Caki2 (cell line): ENCODE measurements around the gene PAIP1. TPM values are rescaled to one million over a fixed set of nuclear protein-coding genes. Genes with fewer than 3 reads are reported as not detected.
"Not testable (repeated sequence)": the region's sequence is repeated elsewhere in the genome, so short reads cannot be mapped to it uniquely, and the experiment has no call there.

Source experiments
- DNase-seq: peaks from one replicate; pipeline ENCODE4 v3.0.0-alpha.2; 2015; ENCODE audit warnings: low read depth
- in situ Hi-C: cut with HindIII; loops from 2 replicates; pipeline ENCODE4 v1.10.0; 2016; ENCODE audit warnings: low sequenced_read_pairs, low pct_unique_long_range_greater_than_20kb, mixed read lengths
- total RNA-seq: library from RNA; depleted of rRNA; stranded (reverse); fragments of >200 nt; shearing (Covaris generic); gene quantifications from 2 replicates; pipeline ENCODE4 v1.2.3, GENCODE V29; 2014; ENCODE audit warnings: low replicate concordance

The PAIP1 gene
- total RNA-seq, 1 experiment from 2014 or later: 87.2 TPM

- in situ Hi-C loops: not testable (repeated sequence)
- DNase-seq: peak; percentile 8
These were observed 23.7 kb upstream of the PAIP1 start for GRCh38 chr5:43580402-43581210.

GRCh38 chr5:43573058-43573457 lies 16.2 kb upstream of the PAIP1 start:
- DNase-seq: no peak
- in situ Hi-C loops: no loop called here

- in situ Hi-C loops: no loop called here
- no peak for DNase-seq
These were observed 15.5 kb upstream of the PAIP1 start for GRCh38 chr5:43572357-43572756.

- no peak for DNase-seq
- in situ Hi-C loops: no loop called here
These were observed 14.4 kb upstream of the PAIP1 start for GRCh38 chr5:43571237-43571636.

- in situ Hi-C loops: no loop called here
- DNase-seq: no peak
These were observed 13.7 kb upstream of the PAIP1 start for GRCh38 chr5:43570450-43571158.

- in situ Hi-C loops: no loop called here
These were observed 12.4 kb upstream of the PAIP1 start for GRCh38 chr5:43569236-43569746.

GRCh38 chr5:43567967-43568366 lies 11.1 kb upstream of the PAIP1 start:
- in situ Hi-C loops: no loop called here
- no peak for DNase-seq

More at GRCh38 chr5:43569236-43569746, 12.4 kb upstream of the PAIP1 start:
- DNase-seq: no peak

GRCh38 chr5:43565043-43565442 lies 8.2 kb upstream of the PAIP1 start:
- DNase-seq: no peak
- in situ Hi-C loops: no loop called here

- in situ Hi-C loops: no loop called here
- no peak for DNase-seq
These were observed 7.5 kb upstream of the PAIP1 start for GRCh38 chr5:43564289-43564850.

- in situ Hi-C loops: no loop called here
- no peak for DNase-seq
These were observed 6.4 kb upstream of the PAIP1 start for GRCh38 chr5:43563321-43563720.

- in situ Hi-C loops: no loop called here
- no peak for DNase-seq
These were observed 4.5 kb upstream of the PAIP1 start for GRCh38 chr5:43561356-43561755.

- DNase-seq: peak; percentile 68
- in situ Hi-C loops: no loop called here
These were observed 3.3 kb upstream of the PAIP1 start for GRCh38 chr5:43560128-43560527.

GRCh38 chr5:43556607-43556856 lies 345 bp downstream of the PAIP1 start:
- in situ Hi-C loops, DNase-seq: not testable (repeated sequence)

- DNase-seq: peak; percentile 62
- in situ Hi-C loops: no loop called here
These were observed 826 bp downstream of the PAIP1 start for GRCh38 chr5:43555895-43556606.

GRCh38 chr5:43554497-43554896 lies 2.4 kb downstream of the PAIP1 start:
- in situ Hi-C loops: no loop called here
- DNase-seq: no peak

GRCh38 chr5:43553381-43553780 lies 3.5 kb downstream of the PAIP1 start:
- no peak for DNase-seq

GRCh38 chr5:43551731-43552130 lies 5.1 kb downstream of the PAIP1 start:
- in situ Hi-C loops: no loop called here
- DNase-seq: no peak

More at GRCh38 chr5:43553381-43553780, 3.5 kb downstream of the PAIP1 start:
- in situ Hi-C loops: no loop called here

- DNase-seq, in situ Hi-C loops: not testable (repeated sequence)
These were observed 7.6 kb downstream of the PAIP1 start for GRCh38 chr5:43549272-43549671.

GRCh38 chr5:43548358-43548757 lies 8.5 kb downstream of the PAIP1 start:
- in situ Hi-C loops: no loop called here
- DNase-seq: no peak
